Cerebellar cortex (tissue), 1 donor: ENCODE measurements around the gene PISD.

Source experiments
- DNase-seq: peaks from one replicate; pipeline ENCODE4 v3.0.0-alpha.2; 2015; ENCODE audit warnings: low spot score

Gene PISD

DNA sequence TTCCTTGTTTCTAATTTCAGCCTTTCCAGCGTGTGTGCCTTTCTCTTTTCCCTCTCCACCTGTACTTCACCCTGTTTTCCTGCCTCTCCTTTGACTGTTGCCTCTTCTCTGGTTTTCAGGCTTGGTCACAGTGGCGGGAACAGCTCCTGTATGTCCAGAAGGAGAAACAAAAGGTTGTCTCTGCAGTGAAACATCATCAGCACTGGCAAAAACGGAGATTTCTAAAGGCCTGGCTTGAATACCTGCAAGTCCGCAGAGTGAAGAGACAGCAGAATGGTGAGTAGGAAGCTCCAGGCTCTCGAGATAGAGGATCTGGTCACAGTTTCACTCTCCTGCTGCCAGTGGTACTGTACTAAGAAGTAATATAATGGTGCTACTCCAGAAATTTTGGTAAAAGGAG, 89.1 kb downstream of the PISD start:
- DNase-seq = peak; percentile 76

DNA sequence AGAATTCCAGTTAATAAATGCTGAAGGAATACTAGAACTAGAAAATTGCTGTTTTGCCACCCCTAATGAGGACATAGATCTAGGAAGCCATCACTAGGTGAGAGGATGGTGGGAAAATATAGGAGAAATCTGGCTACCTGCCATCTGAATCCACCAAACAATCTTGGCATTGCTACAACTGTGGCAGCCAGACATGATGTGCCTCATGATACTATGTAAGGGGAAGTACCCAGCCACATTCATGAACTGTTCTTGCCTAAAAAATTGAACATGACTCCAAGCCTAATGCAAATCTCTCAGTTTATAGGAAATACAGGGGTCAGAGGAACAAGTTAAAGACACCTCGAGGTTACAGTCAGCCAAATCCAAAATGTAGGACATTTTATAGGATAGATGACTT, 92.9 kb downstream of the PISD start:
- no peak for DNase-seq
